HG03139 (cell line): ENCODE measurements around the gene NGFR.
"Not testable (repeated sequence)": the region's sequence is repeated elsewhere in the genome, so short reads cannot be mapped to it uniquely, and the experiment has no call there.

Experiments
- ATAC-seq: cut with Tn5 transposase; IDR thresholded peaks from one replicate; pipeline ENCODE4 v1.9.1; 2021; ENCODE audit not compliant: unreplicated experiment

NGFR gene

DNA sequence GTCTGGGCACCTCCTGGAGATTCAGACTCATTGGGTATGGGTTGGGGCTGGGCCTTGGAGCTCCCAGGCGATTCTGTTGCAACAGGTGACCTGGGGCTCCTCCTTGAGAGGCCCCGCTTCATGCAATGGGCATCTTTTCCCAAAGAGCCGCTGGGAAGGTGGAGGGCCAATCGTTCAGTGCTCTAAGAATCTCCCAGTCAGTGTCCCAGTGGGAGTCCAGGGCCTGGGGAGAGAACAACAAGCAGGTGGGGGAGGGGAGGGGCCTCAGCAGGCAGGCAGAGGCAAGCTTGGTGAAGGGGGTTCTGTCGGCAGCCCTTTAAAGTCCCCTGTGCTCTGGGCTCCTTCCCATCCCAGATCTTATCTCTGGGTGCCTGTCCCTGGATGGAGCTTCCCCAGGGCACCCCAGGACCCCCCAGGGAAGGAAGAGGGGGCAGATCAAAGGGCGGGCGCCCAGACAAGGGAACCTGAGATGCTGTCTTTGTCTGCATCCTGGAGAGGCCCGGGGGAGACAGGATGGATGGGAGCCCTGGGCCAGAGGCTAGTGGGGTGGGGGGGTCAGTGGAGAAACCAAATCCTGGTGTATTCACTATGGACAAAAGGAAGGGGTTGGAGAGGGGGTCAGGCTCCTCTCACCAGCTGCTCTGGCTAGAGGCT lies 50.0 kb downstream of the NGFR start:
- ATAC-seq = no peak

DNA sequence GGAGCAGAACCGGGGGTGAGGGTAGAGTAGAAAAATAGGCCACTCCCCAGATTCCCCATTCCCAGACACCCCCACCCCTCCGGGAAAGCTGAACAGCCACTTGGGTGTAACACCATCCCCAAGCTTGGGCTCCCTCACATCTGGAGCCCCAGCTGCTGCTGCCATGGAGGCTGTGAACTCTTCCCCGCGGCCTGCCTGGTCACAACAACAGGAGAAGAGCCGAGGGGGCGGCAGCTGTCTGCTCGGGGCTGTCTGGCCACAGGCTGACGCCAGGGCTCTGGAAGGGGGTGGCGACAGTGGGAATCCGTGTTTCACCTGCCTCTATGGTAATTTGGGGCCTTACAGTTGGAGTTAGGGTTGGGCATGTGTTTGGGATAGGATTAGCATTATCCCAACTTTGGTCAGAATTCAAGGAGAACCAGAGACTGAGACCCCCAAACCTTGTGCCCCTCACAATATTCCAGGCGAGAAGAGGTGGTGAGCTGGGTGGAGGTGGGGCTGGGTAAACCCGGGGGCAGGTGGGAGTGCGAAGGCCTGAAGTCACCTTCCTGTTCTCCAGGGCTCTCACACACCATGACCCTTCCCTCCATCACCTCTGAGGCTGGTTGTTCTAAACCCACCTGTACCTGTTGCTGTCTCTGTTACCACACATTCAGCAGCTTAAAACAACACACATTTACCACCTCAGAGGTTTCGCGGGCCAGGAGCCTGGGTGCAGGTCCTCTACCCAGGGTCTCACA lies 50.9 kb downstream of the NGFR start:
- ATAC-seq = no peak

DNA sequence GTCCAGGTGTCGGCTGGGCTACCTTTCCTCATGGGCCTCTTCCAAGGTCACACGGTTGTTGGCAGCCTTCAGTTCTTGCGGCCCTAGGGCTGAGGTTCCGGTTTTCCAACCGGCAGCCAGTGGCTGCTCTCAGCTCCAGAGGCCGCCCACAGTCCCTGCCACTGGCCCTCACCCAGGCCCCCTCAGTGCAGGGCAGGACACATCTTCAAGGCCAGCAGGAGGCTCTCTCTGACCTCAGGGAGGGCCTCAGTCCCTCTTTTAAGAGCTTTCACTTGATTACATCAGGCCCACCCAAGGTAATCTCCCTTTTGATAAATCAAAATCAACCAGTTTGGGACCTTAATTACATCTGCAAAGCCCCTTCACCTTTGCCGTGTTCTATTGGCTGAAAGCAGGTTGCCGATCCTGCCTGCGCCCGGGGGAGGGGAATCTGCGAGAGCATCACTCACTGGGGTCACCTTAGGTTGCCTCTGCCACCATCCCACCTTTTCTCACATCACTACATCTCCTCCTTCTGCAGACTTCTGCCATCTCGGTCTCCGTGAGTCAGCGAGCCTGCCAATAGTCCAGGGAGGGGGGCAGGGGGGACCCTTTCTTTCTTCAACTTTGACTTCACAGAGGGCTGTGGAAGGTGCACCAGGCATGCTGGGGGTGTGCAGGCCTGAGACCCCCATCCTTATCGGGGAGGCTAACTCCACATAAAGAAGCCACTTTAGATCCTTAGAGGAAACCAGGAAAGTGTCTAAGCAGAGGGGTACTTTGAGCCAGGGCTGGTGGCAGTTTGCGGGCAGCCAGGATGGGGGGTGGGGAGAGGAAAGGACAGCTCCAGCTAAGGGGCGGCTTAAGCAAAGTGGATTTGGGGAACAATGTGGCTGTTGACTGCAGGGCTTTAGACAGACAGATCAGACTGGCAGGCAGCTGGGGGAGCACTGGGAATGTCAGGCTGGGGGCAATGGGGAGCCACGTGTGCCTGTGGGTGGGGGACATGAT lies 51.7 kb downstream of the NGFR start:
- no peak for ATAC-seq

DNA sequence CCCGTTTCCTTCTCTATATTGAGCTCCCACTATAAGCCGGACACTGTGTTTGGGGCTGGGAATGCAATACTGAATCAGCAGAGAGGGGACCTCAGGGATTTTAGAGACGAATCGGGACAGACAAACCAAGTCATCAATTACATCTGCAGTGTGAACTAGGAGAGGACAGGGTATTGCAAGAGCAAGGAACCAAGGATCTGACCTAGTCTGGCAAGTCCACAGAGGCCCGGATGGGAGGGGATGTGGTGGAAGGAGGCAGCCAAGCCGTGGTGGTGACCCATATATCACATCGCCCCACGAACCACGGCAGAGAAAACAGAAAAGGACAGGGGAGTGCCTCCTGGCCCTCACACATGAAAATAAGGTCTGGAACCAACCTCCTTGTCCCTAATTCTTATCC lies 52.5 kb downstream of the NGFR start:
- ATAC-seq = no peak

DNA sequence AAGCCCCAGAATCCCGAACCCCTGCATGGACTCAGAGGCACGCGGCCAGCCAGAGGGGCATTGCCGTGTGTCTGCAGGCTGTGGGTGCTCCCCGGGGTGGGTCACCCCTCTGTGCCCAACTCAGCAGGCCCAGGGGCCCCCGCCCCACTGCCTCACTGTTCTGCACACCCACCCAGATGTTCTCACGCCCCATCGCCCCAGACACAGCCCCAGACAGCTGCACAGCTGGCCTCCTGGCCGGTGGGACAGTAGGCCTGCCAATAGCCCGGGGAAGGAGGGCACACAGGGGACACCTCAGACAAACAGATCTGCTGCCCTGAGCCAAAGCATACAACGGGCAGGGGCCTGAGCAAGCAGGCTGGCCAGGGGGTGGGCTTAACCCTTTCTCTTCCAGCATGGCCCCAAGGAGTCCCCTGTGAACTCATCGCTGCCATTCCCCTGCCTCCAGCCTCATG lies 53.0 kb downstream of the NGFR start:
- no peak for ATAC-seq

DNA sequence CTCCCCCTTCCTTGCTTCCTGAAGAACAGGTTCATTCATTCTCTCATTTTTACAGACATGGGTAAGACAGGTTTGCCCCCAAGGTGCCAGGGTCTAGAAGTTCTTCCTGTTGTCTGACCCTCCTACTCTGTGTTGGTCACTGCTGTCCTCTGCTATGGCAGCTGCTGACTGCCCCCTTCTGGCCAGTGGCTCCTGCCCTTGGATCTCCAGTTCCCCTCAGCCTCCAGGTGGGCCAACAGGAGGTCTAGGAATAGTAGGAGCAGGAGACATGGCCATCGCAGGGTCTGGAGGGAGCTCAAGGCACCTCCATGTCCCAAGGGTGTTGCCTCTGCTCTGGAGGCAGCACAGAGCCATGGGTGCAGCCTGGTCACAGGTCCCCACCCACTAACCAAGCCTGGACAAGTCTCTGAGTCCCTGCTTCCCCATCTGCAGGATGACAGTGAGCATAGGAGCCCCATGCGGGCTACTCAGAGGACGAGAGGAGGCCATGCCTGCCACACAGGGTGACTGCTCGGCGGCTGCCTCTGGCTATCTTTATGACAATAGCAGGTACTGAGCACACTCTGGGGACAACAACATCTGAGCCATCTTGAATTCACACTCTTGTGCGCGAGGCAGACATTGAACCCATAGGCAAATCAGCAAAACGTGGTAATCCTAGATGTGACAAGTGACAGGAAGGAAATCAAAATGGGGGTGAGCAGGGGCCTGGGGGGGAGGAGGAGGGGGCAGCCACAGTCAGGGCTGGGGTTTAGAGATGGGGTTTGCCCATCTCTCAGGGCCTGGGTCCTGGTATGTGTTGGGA lies 53.6 kb downstream of the NGFR start:
- no peak for ATAC-seq

DNA sequence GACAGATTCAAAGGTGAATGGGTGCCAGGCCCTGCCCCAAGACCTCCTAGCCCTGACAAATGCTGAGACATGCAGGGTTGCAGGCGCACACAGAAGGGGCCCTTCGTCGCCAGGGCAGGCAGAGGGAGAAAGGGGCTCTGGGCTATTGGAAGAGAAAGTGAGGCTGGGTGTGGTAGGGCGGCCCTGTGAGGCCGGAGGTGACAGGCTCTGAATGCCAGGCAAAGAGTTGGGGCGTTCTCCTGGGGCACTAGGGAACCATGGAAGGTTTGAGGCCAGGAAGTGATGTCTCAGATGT lies 54.2 kb downstream of the NGFR start:
- no peak for ATAC-seq

DNA sequence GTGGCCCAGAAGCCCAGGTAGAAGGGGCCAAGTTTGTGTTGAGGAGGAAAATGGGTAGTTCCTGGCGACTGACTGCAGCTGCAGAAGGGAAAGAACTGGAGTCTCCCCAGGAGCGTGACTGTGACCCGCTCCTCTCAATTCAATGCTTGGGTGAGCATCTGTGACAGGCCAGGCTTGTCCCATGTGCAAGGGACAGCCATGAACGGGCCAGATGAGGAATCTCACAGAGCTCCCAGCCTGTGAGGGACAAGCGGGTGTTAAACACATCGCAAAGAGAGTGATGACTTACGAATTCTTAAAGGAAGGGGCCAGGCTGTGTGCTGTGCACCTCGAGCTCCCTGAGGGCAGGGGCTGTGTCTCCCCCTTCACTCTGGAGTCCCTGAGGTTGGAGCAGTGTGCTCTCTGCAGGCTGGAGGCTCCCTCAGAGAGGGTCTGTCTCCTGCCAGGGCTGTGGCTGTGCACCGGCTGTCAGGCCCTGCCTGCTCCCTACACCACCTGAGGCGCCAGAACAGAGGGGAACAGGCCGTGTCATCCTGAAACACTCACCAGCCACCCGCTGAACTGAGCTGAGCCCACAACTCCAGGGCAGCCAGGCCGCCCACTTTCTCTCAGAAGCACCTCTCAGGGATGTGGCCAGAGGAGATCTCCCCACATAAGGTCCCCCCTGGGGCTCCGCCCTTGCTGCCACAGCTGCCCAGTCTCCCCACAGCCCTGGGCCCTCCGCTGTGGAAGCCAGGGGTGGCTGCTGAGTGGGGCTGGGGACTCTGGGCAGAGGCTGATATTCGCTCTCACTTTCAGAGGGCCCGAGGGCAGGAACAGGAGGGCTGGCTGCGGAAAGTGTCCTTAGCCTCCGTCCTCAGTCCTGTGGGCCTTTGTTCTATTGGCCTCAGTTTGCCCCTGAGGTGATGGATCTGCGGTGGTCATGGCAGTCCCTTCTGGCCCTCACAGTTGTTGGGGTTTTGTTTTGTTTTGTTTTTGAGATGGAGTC lies 54.9 kb downstream of the NGFR start:
- ATAC-seq = no peak

DNA sequence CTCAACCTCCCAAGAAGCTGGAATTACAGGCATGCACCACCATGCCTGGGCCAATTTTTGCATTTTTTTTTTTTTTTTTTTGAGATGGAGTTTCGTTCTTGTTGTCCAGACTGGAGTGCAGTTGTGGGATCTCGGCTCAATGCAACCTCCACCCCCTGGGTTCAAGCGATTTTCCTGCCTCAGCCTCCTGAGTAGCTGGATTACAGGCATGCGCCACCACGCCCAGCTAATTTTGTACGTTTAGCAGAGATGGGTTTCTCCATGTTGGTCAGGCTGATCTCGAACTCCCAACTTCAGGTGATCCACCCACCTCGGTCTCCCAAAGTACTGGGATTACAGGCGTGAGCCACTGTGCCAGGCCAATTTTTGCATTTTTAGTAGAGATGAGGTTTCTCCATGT lies 55.7 kb downstream of the NGFR start:
- not testable (repeated sequence) for ATAC-seq

DNA sequence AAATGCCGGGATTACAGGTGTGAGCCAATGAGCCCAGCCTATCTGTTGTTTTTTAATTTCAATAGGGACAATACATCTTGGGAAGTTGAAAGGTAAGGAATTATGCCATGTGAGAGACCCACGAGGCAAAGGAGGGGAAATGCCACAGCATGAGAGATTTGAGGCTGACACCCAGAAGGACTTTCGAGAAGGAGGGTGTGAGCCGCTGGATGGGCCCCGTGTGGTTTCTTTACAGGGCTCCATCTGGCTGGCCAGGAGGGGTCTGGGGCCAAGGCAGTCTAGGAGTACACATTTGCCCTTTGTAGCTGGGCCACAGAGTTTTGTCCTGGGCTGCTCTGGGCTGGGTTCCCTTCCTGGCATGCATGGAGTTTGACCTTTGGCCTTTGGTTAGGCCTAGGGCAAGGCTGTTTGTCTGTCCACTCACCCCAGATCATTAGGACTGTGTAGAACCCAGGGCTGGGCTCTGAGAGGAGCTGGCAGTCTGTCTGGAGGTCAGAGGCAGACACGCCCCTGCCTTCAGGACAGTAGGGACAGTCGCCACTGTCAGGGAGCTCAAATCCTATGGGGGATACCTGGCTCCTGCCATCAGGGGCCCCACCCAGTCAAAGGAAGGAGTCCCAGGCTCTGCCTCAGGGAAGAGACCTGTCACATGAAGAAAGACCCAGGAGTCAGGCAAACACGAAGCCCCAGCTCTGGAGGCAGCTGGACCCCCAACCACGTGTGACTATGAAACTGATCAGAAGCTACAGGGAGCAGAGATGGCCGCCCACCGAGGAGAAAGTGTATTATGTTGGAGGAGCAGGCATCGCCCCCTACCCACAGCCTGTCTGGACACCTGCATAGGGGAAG lies 56.4 kb downstream of the NGFR start:
- no peak for ATAC-seq

DNA sequence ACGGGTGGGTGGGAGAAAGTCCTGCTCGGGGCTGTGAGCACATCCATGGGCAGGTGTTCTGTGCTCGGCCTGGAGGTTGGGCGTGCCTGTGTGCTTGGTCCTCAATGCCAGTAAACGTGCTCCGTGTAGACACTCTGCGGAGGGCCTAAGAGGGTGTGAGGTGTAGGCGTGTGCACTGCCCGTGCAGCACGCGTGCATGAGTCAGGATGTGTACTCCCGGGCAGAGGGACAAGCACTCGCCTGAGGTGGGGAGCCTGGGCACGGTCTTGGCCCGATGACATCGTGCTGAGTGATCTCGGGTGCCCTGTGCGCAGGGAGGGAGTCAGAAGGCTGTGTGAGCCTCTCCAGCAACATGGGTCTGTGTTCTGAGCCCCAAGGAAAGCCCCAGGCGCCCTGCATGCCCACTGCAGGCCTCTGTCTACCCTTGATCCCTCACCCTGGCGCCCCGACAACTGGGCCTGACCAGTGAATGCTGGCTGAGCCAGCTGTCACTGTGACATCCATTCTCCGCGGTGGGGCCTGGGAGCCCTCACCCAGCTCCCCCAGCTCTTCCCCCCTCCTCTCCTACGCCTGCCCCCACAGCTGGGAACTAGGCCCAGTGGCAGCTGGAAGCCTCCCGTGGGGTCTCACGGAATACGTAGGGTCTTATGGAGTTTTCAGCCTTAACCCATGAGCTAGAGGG lies 57.1 kb downstream of the NGFR start:
- ATAC-seq = no peak

DNA sequence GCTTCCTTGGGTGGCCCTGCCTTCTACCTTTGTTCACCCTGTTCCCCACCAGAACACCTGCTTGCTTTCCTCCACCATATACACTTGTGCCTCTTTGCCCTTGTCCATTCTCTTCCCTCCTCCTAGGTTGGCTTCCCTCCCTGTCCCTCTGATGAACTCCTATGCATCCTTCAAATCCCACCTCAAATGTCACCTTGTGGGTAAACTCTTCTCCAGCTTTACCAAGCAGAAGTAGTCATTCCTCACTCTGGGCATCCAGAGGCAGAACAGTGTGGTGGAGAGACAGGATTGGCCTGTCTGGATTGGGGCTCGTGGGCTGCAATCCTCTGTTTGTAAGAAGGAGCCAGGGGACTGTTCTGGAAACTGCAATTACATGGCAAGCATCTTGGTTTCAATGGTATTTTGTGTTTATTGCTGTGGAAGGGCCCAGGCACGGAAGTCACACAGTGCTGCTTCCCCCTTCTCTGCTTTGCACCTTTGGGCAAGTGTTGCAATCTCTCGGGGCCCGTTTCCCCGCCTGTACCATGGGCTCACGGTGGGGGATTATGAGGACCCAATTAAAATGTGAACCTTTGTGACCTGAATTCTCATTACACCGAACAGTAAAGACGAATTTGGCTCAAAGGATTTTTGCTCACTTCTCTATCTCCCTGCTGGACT lies 58.7 kb downstream of the NGFR start:
- no peak for ATAC-seq

DNA sequence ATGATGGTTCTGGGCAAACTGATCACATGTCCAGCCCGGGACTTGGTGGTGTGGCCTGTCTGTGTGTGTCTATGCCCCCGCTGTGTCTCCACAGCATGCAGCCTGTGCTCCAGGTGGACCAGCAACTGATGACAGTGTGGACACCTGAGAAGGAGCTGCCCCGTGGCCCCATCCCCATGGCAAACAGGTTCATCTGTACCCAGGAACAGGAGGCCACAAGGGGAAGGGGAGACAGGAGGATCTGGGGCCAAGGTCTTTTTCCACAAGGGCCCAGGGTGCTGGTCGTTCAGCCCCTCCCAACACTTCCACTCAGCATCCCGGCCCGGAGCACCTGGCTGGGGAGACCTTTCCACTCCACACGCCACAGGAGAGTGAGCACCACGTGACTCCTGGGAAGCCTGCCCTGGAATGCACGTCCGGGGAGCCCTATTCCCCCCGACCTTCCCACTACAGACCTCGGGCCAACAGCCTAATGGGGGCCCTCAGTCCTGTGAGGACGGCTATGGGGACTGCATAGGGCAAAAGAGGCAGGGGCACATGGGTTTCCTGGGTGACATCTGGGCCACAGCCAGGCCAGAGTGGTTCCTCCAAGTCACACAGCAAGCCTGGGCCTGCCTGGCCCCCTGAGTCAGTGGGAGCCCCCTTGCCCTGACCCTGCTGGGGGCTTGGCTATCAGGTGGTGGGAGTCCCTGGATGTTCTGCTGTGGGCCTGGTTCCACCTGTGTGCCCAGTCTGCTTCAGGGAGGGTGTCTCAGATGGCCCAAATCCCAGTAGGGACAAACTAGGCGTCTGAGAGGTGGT lies 59.8 kb downstream of the NGFR start:
- no peak for ATAC-seq

DNA sequence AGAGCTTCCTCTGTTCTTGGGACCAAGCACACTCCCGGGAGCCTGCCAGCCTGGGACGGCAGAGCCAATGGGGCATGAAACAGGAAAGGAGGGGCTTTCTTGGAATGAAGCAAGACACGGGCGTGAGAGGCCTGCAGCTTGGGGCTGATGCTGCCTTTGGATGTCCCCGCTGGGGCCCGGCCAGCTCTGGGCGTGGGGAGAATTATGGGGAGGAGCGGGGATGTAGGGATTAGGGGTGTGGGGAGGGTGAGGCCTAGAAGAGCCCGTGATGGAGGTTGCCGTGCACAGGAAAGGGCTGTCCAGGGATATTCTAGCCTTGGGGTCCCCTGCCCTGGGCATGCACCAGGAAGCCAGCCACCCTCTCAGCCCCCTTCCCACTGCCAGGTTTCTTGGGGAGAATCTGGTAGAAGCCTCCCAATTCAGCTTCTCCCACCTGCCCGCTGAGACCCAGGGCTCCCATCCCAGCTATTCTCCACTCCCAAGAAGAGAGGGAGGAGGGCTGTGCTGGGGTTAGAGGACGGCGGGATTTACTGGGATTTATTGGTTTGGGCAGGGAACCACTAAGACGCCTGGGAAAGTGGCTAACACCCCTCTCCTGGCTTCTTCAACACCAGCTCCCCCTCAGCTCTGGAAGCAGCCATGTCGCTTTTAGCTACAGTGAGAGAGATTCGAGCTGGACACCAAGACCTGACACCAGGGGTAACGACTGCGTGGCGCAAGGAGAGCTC lies 60.6 kb downstream of the NGFR start:
- no peak for ATAC-seq

DNA sequence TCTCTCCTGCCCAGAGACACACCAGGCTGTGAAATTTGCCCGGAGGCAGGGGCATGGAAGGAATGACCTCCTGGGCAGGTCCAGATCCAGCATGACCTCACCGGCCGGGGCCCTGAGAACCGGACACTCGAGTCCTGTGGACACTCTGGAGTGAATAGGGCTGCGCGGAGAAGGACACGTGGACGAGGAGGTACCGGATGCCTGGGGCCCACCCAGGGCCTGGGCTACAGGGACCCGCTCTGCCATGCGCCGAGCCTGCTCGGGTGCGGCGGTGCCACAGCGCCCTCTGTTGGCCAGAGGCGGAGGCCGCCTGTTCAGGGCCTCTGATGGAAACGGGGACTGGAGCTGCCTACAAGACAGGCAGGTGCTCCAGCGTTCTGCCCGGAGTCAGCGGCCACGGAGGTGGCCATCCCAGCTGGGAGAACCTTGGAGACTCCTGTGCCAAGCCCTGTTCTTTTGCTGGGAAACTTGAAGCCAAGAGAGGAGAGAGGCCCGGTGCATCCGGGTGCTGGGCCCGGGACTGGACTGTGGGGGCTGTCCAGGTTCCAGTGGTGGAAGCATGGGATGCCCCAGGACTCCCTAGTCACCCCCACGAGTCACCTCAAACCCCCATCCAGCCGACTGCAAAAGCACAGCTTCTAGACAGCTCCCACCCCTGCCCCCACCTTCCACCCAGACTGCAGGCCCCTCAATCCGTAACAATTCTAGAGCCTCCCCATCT lies 61.3 kb downstream of the NGFR start:
- no peak for ATAC-seq
